A204.1 (cell line): ENCODE results near the gene KCMF1.

Experiments used
- FAIRE-seq: peaks from 2 replicates; lab custom pipeline; 2012; peaks lifted over from hg19 to GRCh38; lab: Jason Lieb, UNC

KCMF1 gene

DNA sequence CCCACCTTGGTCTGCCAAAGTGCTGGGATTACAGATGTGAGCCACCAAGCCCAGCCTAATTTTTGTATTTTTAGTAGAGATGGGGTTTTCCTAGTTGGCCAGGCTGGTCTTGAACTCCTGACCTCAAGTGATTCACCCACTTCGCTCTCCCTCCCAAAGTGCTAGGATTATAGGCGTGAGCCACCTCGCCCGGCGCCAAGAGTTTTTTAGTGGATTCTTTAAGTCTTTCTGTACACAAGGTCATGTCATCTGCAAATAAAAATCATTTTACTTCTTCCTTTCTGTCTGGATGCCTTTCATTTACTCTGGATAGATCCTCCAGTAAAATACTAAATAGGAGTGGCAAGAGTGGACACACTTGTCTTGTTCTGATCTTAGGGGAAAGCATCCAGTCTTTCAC, 61.7 kb downstream of the KCMF1 start:
- no peak for FAIRE-seq

GRCh38 chr2:85033388-85033787, 62.4 kb downstream of the KCMF1 start:
- FAIRE-seq: no peak

GRCh38 chr2:85034158-85034557, 63.2 kb downstream of the KCMF1 start:
- no peak for FAIRE-seq

DNA sequence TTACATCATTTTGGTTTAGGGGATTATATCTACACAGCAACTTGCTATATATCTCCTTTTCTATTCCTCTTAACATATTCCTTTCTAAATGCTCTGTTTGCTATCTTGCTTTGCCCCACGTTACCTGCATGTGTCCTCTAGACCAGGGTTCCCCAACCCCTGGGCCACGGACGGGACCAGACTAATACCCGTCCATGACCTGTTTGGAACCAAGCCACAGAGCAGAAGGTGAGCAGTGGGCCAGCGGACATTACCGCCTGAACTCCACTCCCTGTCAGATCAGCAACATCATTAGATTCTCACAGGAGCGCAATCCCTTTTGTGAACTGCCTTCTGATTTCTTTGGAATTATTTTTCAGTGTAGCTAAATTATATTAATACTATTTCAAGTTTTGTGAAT, 66.7 kb downstream of the KCMF1 start:
- no peak for FAIRE-seq

DNA sequence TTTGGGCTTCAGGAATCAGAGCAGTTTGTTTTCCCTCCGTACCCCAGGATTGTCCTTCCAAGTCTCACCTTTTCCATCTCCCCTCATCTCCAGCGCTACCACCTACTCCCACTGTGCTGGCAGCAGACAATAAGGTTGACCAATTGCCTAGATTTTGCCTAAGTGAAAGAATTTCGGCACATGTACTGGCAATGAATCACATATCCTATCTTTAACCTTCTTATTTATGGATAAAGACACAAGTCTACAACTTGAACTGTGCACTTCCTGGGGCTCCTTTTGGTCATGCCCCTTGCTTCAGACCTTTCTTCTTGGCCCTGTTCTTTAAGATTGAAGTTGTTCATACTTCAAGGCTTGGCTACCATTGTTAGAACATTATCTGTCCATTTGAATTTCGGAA, 71.4 kb downstream of the KCMF1 start:
- no peak for FAIRE-seq

GRCh38 chr2:85048534-85048933, 77.6 kb downstream of the KCMF1 start:
- FAIRE-seq: no peak

- no peak for FAIRE-seq
Measured at GRCh38 chr2:85049236-85049635, 78.3 kb downstream of the KCMF1 start.

- no peak for FAIRE-seq
Measured at GRCh38 chr2:85053802-85054201, 82.8 kb downstream of the KCMF1 start.

DNA sequence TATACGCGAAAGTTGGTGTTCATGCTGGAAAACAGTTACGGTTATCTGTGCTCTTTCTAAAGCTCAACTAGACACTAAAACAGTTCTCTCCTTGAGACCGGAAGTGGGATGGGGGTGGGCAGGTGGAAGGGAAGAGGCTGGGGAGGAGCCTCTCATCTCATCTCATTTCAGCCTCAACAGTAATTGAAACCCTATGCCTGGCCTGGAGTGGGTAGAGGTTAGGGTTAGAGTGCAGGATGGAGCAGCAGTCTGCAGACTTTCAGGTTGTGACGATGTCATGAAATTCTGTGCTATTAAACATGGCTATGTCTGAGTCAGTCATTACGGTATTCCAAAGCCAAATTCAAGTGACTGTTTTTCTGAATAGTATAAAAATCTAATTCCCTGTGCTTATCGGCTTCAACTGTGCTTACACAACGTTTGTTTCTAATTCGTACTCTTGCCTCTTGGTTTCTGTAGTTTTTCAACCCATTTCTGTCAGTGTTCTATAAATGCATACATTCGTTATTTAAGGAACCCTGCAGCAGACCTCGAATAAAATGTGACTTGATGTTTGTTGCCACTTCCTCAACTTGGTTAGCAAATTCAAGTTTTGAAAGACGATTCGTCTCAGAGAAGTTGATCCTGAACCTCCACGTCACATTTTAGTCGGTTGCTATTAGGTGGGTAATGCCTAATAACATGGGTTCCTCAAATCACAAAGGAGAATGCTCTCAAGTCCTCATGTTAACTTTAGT, 86.4 kb downstream of the KCMF1 start:
- FAIRE-seq: no peak

DNA sequence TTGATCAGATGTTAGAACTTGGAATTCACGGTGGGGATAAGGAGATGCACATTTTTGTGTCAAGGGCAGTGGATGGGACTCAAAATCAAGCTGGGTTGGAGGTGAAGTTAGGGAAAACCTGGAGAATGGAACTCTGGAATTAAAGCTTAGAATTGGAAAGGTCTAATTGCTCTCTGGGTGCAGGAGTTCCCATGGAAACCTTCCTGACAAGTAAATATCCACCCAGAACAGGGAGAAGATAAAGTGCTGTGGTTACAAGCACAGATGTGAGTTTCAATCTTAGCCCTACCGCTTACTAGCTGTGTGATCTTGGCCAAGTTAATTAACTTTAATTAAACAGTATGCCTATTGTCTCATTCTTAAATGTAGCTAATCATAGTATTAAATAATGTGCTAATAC, 90.9 kb downstream of the KCMF1 start:
- FAIRE-seq: no peak

GRCh38 chr2:85062565-85062964, 91.6 kb downstream of the KCMF1 start:
- no peak for FAIRE-seq

- no peak for FAIRE-seq
Measured at GRCh38 chr2:85063981-85064599, 93.1 kb downstream of the KCMF1 start.

- FAIRE-seq: no peak
Measured at GRCh38 chr2:85064927-85065577, 94.1 kb downstream of the KCMF1 start.

DNA sequence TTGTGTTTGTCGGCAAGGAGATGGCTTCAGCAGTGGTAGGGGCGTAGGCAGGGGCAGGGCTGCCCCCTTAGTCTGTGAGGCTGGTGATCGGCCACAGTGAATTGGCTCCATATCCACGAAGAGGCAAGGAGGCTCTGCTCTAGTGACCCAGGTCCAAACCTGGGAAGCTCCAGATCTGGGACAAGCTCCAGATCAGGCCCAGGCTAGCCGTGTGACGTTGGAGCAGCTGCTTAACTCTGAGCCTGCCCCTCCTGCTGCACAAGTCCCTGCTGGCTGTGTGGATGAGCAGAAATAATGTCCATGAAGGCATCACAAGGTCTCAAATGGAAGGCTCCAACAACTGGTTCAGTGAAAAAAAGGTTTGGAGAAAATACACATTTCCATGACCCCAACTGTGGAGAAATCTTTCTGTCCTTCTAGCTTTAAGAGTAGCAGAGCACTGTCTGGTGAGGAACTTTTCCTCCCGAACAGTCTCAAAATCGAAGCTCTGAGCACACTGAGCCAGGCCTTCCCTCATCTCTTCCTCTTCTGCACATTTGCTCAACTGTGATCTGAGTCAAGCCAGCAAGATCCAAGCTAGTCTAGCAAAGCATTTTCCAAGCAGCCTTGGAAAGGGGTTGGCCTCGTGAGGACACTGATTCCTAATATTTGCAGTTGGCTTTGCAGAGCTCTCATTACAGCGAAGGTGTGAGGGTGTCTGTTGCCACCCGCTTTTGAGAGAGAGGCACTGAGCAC, 95.2 kb downstream of the KCMF1 start:
- no peak for FAIRE-seq

GRCh38 chr2:85066874-85067351, 96.0 kb downstream of the KCMF1 start:
- no peak for FAIRE-seq

- no peak for FAIRE-seq
Measured at GRCh38 chr2:85071096-85071495, 100.1 kb downstream of the KCMF1 start.

DNA sequence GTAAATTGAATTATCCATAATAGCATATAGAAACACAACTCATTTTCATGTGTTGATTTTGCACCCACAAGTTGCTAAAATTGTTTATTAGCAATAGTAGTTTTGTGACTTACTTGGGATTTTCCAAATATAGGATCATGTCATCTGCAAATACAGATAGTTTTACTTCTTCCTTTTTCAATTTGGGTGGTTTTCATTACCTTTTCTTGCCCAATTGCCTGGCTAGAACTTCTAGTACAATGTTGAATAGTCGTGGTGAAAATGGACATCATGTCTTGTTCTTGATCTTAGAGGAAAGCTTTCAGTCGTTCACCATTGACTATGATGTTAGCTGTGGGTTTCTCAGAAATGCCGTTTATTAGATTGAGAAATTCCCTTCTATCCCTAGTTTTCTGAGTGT, 102.1 kb downstream of the KCMF1 start:
- no peak for FAIRE-seq

GRCh38 chr2:85076618-85077274, 105.8 kb downstream of the KCMF1 start:
- no peak for FAIRE-seq

DNA sequence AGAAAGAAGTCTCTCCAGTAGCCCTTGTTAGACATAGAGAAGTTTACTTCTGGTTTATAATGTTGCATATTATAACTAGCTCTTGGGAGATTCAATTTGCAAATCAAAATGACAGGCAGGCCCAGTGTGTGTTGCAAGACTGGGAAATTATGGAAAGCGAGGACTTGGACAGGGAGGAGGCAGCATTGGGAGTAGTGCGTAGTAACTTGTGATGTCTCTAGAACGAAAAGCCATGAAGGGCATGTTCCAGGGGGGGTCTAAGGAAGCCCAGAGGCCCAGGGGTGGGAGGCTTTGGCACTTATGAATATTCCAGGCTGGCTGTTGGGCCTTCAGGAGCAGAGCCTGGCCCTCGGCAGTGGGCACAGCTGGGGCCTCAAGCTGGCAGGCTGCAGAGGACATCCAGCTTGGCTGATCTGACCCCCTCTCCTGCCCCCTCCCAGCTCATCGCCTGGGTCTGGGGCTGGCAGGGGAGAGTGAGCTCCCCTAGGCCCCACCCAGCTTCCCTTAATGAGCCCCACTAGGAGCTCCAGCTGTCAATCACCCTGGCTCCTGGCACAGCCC, 107.0 kb downstream of the KCMF1 start:
- FAIRE-seq: no peak

GRCh38 chr2:85078536-85078935, 107.6 kb downstream of the KCMF1 start:
- FAIRE-seq: no peak

DNA sequence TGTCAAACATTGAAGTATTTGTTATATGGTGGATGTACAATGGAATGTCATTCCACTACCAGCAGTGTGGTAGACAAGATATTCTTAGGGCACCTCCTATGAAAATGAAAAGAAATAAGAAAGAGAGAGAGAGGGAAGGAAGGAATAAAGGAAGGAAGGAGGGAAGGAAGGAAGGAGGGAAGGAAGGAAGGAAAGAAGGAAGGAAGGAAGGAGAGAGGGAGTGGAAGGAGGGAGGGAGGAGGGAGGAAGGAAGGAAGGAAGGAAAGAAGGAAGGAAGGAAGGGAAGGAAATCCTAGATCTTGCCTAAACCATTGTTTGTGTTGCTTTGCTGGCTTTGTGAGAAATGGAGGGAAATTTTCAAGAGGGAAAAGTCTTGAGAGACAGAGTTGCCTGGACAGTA, 112.1 kb downstream of the KCMF1 start:
- no peak for FAIRE-seq

DNA sequence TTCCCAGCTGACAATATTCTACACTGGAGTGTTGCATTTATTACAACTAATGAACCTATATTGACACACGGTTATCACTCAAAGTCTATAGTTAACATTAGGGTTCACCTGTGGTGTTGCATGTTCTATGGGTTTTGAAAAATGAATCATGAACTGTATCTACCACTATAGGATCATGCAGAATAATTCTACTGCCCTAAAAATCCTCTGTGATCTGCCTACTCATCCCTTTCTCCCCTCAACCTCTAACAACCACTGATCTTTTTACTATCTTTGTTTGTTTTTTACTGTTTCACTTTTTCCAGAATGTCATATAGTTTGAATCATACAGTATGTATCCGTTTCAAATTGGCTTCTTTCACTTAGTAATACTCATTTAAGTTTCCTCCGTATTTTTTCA, 114.6 kb downstream of the KCMF1 start:
- no peak for FAIRE-seq
